NB4 (cell line): ENCODE data around the gene SHISA6.

ENCODE experiments used
- CTCF ChIP-seq: IDR thresholded peaks from one replicate; pipeline ENCODE4 v1.5.1; 2012; ENCODE audit warnings: low read depth, low read length
- POLR2A ChIP-seq: IDR thresholded peaks from 2 replicates; pipeline ENCODE4 v1.6.1; 2011; ENCODE audit warnings: mild to moderate bottlenecking; ENCODE audit not compliant: insufficient read length; ENCODE audit errors: extremely low read depth

GRCh38 chr17:11557727-11558452 is 316.9 kb downstream of the SHISA6 start:
- TF ChIP-seq CTCF (no peak), POLR2A (no peak)
